H1 (cell line): ENCODE measurements around the gene VPS35L. TPM values are rescaled to one million over a fixed set of nuclear protein-coding genes. Genes with fewer than 3 reads are reported as not detected.

Experiments
- CTCF ChIA-PET: fragments of 300-600 bp; sonication (Branson Sonifier 250); formaldehyde crosslinking; loops from one replicate; lab custom pipeline; 2021; ENCODE audit not compliant: partially characterized antibody; lab: Charles Lee
- POLR2A ChIA-PET: fragments of 300-600 bp; sonication (Branson Sonifier 250); formaldehyde crosslinking; loops from one replicate; lab custom pipeline; 2021; ENCODE audit warnings: inconsistent platforms; ENCODE audit not compliant: partially characterized antibody; lab: Charles Lee
- DNase-seq, 2 experiments: peaks; one replicate each; pipeline versions ENCODE4 v3.0.0 to v3.0.0-alpha.2; 2010 to 2022; ENCODE audit warnings: low spot score in 2 of 2, low read depth in 1 of 2, mixed read lengths in 1 of 2
- FAIRE-seq: peaks from 2 replicates; lab custom pipeline; 2011; peaks lifted over from hg19 to GRCh38; lab: Jason Lieb, UNC
- H2AFZ ChIP-seq: 2 replicates; pipeline ENCODE4 v1.8.1; 2012; ENCODE audit warnings: low read length, inconsistent platforms
- H2AK5ac ChIP-seq: 2 replicates; pipeline ENCODE4 v1.6.1; 2013; ENCODE audit warnings: low read depth, low read length
- H2BK120ac ChIP-seq: replicated peaks from 2 replicates; pipeline ENCODE3; 2013; ENCODE audit warnings: low read depth, low read length, inconsistent platforms
- H2BK12ac ChIP-seq: 2 replicates; pipeline ENCODE4 v1.6.1; 2013; ENCODE audit warnings: low read depth, low read length
- H2BK15ac ChIP-seq: 2 replicates; pipeline ENCODE4 v1.6.1; 2013; ENCODE audit warnings: low read length
- H2BK20ac ChIP-seq: 2 replicates; pipeline ENCODE4 v1.6.1; 2013; ENCODE audit warnings: low read length
- H2BK5ac ChIP-seq: 2 replicates; pipeline ENCODE4 v1.6.1; 2013; ENCODE audit warnings: low read depth, low read length
- H3K14ac ChIP-seq: 2 replicates; pipeline ENCODE4 v1.6.1; 2013; ENCODE audit warnings: inconsistent platforms; ENCODE audit not compliant: insufficient read length
- H3K18ac ChIP-seq: 2 replicates; pipeline ENCODE4 v1.6.1; 2013; ENCODE audit warnings: low read length; ENCODE audit errors: extremely low read depth
- H3K23ac ChIP-seq: 2 replicates; pipeline ENCODE4 v1.6.1; 2013; ENCODE audit warnings: inconsistent platforms; ENCODE audit not compliant: insufficient read length
- H3K23me2 ChIP-seq: 2 replicates; pipeline ENCODE4 v1.6.1; 2013; ENCODE audit warnings: low read depth, low read length
- H3K27ac ChIP-seq: 2 replicates; pipeline ENCODE4 v1.6.1; 2011; ENCODE audit warnings: low read depth, low read length, inconsistent platforms
- H3K27me3 ChIP-seq, 4 experiments: replicated peaks in 1 of 4; 1 replicate in 1 of 4; 2 replicates in 3 of 4; pipeline versions ENCODE4 v1.6.1 to v1.8.1; 2011 to 2013; ENCODE audit warnings: low read length in 3 of 4, mild to moderate bottlenecking in 3 of 4, inconsistent platforms in 2 of 4, mixed read lengths in 2 of 4, moderate library complexity in 1 of 4; ENCODE audit not compliant: control insufficient read depth in 3 of 4, insufficient read depth in 3 of 4; ENCODE audit errors: extremely low read depth in 1 of 4
- H3K36me3 ChIP-seq, 4 experiments: 2 replicates each; pipeline versions ENCODE4 v1.6.1 to v1.8.1; 2011 to 2013; ENCODE audit warnings: mild to moderate bottlenecking in 4 of 4, low read length in 3 of 4, moderate library complexity in 2 of 4, control low read depth in 1 of 4, inconsistent platforms in 1 of 4; ENCODE audit not compliant: insufficient read depth in 4 of 4, control insufficient read depth in 2 of 4
- H3K4ac ChIP-seq: replicated peaks from 2 replicates; pipeline ENCODE3; 2013; ENCODE audit warnings: low read length, low read depth, mixed read lengths, inconsistent platforms; ENCODE audit not compliant: insufficient read length
- H3K4me1 ChIP-seq, 4 experiments: replicated peaks in 1 of 4; 1 replicate in 1 of 4; 2 replicates in 3 of 4; pipeline versions ENCODE4 v1.6.1 to v1.8.1; 2011 to 2013; ENCODE audit warnings: low read length in 3 of 4, inconsistent platforms in 2 of 4, mixed read lengths in 1 of 4; ENCODE audit not compliant: insufficient read depth in 4 of 4, control insufficient read depth in 3 of 4
- H3K4me2 ChIP-seq, 2 experiments: 2 replicates each; pipeline versions ENCODE4 v1.6.1 to v1.8.1; 2011 to 2013; ENCODE audit warnings: low read depth in 2 of 2, low read length in 2 of 2, control low read depth in 1 of 2, inconsistent platforms in 1 of 2, mild to moderate bottlenecking in 1 of 2; ENCODE audit not compliant: insufficient read depth in 1 of 2
- H3K4me3 ChIP-seq, 4 experiments: fragments of 200-600, 300-600 bp in 1 of 4; sonication (generic), shearing (Covaris generic), sonication (Bioruptor Twin) in 1 of 4; 2 replicates each; pipeline versions ENCODE4 v1.5.1 to v1.8.1; 2011 to 2016; ENCODE audit warnings: low read length in 4 of 4, low read depth in 3 of 4, control low read depth in 2 of 4, inconsistent platforms in 2 of 4, mild to moderate bottlenecking in 2 of 4, mixed read lengths in 1 of 4, moderate library complexity in 1 of 4; ENCODE audit not compliant: insufficient read depth in 2 of 4; ENCODE audit errors: extremely low read depth in 1 of 4
- H3K56ac ChIP-seq: replicated peaks from 2 replicates; pipeline ENCODE3; 2013; ENCODE audit warnings: low read depth, mild to moderate bottlenecking, mixed read lengths, low read length, inconsistent platforms; ENCODE audit not compliant: insufficient read length
- H3K79me1 ChIP-seq: 2 replicates; pipeline ENCODE4 v1.6.1; 2013; ENCODE audit warnings: low read depth, low read length, control low read depth
- H3K79me2 ChIP-seq, 2 experiments: 2 replicates each; pipeline versions ENCODE4 v1.6.1 to v1.8.1; 2012 to 2013; ENCODE audit warnings: low read length in 2 of 2, mild to moderate bottlenecking in 2 of 2, inconsistent platforms in 1 of 2; ENCODE audit not compliant: insufficient read depth in 2 of 2, control insufficient read depth in 1 of 2
- H3K9ac ChIP-seq, 4 experiments: replicated peaks in 1 of 4; 1 replicate in 1 of 4; 2 replicates in 3 of 4; pipeline versions ENCODE4 v1.6.1 to v1.8.1; 2011 to 2013; ENCODE audit warnings: low read depth in 3 of 4, low read length in 3 of 4, control low read depth in 2 of 4, mild to moderate bottlenecking in 2 of 4, moderate library complexity in 2 of 4, inconsistent platforms in 1 of 4; ENCODE audit errors: extremely low read depth in 1 of 4
- H3K9me3 ChIP-seq, 2 experiments: 2 replicates each; pipeline versions ENCODE4 v1.6.1 to v1.8.1; 2012 to 2013; ENCODE audit warnings: mild to moderate bottlenecking in 2 of 2, moderate library complexity in 2 of 2, control low read depth in 1 of 2, inconsistent platforms in 1 of 2, low read depth in 1 of 2, low read length in 1 of 2, mixed read lengths in 1 of 2; ENCODE audit not compliant: insufficient read depth in 2 of 2
- H4K20me1 ChIP-seq, 2 experiments: replicated peaks in 1 of 2; 2 replicates each; pipeline versions ENCODE3 to v1.8.1; 2011 to 2013; ENCODE audit warnings: inconsistent platforms in 2 of 2, low read length in 2 of 2, mild to moderate bottlenecking in 1 of 2; ENCODE audit not compliant: insufficient read depth in 2 of 2, control insufficient read depth in 1 of 2
- H4K5ac ChIP-seq: 2 replicates; pipeline ENCODE4 v1.6.1; 2013; ENCODE audit warnings: low read length, low read depth, mixed read lengths, inconsistent platforms; ENCODE audit not compliant: insufficient read length
- H4K8ac ChIP-seq: 2 replicates; pipeline ENCODE4 v1.8.0; 2013; ENCODE audit warnings: mild to moderate bottlenecking, moderate library complexity, low read length, inconsistent platforms; ENCODE audit not compliant: insufficient read depth; ENCODE audit errors: extremely low read depth
- H4K91ac ChIP-seq: replicated peaks from 2 replicates; pipeline ENCODE3; 2013; ENCODE audit warnings: low read length, mixed read lengths, inconsistent platforms; ENCODE audit not compliant: insufficient read length
- BACH1 ChIP-seq: IDR thresholded peaks from 2 replicates; pipeline ENCODE4 v1.6.1; 2012; ENCODE audit warnings: low read length, improper control_type of control experiment
- CEBPB ChIP-seq: IDR thresholded peaks from 2 replicates; pipeline ENCODE4 v1.6.1; 2012; ENCODE audit warnings: low read depth, low read length
- CHD1 ChIP-seq: IDR thresholded peaks from 2 replicates; pipeline ENCODE4 v1.6.1; 2012; ENCODE audit warnings: low read depth, low read length, improper control_type of control experiment
- EGR1 ChIP-seq: IDR thresholded peaks from 2 replicates; pipeline ENCODE4 v1.6.1; 2011; ENCODE audit warnings: low read depth, low read length, borderline replicate concordance
- KDM1A ChIP-seq: fragments of 200-600, 300-600 bp; sonication (generic); IDR thresholded peaks from 2 replicates; pipeline ENCODE4 v1.7.1; 2016; ENCODE audit warnings: mild to moderate bottlenecking, low read length, borderline replicate concordance
- RFX5 ChIP-seq: IDR thresholded peaks from 2 replicates; pipeline ENCODE4 v1.6.1; 2011; ENCODE audit warnings: low read depth, low read length, improper control_type of control experiment, borderline replicate concordance
- SP2 ChIP-seq: IDR thresholded peaks from 2 replicates; pipeline ENCODE4 v1.6.1; 2012; ENCODE audit warnings: mild to moderate bottlenecking, low read length, inconsistent platforms
- SRF ChIP-seq: IDR thresholded peaks from 2 replicates; pipeline ENCODE4 v1.6.1; 2011; ENCODE audit warnings: mild to moderate bottlenecking, low read depth, low read length, moderate library complexity
- WGBS, 2 experiments: shearing (Covaris generic) in 1 of 2; methylation state at CpG; one replicate each; pipeline versions ENCODE4 v1.1.6 to v1.1.7; 2013 to 2015; ENCODE audit warnings: low lambda C conversion rate in 2 of 2, mixed read lengths in 2 of 2, inconsistent platforms in 1 of 2, low coverage in 1 of 2, missing lambda C conversion rate in 1 of 2; ENCODE audit not compliant: insufficient replicate concordance in 2 of 2, insufficient coverage in 1 of 2, insufficient read length in 1 of 2; ENCODE audit errors: extremely low coverage in 1 of 2, missing lambda C conversion rate in 1 of 2; 5-methylcytosine and 5-hydroxymethylcytosine counted together
- polyA plus RNA-seq, 7 experiments: library from polyadenylated mRNA; depleted of rRNA in 3 of 7; stranded (reverse) in 5 of 7; unstranded in 2 of 7; fragments of >200 nt in 5 of 7; fragments of 200-250 nt in 2 of 7; gene quantifications; 1 replicate in 5 of 7; 2 replicates in 1 of 7; 4 replicates in 1 of 7; pipeline versions ENCODE4 v1.2.1 to v1.2.3, GENCODE V29; 2011 to 2013; ENCODE audit warnings: missing spikeins in 2 of 7, mixed read lengths in 2 of 7
- total RNA-seq: library from RNA; stranded (reverse); fragmentation: NEBNext Ultra II Directional; extraction: Animal tissue kit (Norgen Biotek cat#: 25700); gene quantifications from 2 replicates; pipeline ENCODE4 v1.2.1, GENCODE V29; 2021
- TF ChIP-seq, protein P1 (sequence below): IDR thresholded peaks from 2 replicates; pipeline ENCODE4 v1.6.1; 2012; ENCODE audit warnings: inconsistent platforms
- TF ChIP-seq, protein P2 (sequence below): IDR thresholded peaks from 2 replicates; pipeline ENCODE4 v1.6.1; 2011; ENCODE audit warnings: low read depth, mild to moderate bottlenecking, low read length; ENCODE audit not compliant: insufficient read depth
- TF ChIP-seq, protein P3 (sequence below): IDR thresholded peaks from 2 replicates; pipeline ENCODE4 v1.6.1; 2012; ENCODE audit warnings: inconsistent platforms

The VPS35L gene
- total and polyA plus RNA-seq, 2 of the 8 experiments (the other 6 are each of a cell fraction or from before 2014, with no cell fraction given), result 31.5 to 57.1 TPM

DNA sequence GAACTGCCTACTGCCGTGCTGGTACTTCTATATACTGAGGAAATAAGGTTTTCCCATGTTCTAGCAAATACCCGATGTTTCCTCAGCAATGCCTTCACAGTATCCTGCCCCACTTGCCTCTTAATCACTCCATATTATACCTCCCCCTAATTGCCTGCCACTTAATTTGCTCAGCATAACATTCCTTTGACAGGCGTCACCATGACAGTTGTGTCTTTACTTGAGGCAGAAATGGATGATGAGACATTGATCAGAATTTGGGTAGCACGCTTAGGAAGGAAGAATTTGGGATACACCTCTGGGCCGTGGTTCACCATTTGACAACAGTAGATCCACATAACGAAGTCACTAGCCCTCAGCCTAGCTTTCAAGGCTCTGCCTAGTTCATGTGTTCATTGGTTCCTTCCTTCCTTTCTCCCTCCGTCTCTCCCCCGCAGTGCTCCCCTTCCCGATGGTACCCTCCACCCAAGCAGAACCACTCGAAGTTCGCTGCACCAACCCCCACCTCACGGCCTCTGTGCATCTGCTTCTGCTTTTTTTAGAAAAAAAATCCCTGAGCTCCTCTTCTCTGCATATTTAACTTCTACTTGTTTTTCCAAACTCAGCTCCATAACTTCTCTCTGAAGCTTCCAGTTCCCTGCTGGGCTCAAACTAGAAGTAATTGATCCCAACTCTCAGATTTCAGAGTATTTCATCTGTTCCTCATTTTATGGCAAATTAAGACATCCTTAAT is 182.0 kb downstream of the VPS35L start:
- ChIA-PET CTCF (no interaction called here), POLR2A (interaction anchor here (1.5 kb wide), 1 partner anchor 15 kb away, joined by 3 read pairs; no protein-coding TSS in a partner anchor)
- 86% methylated on average over 12 of the region's 12 CpGs; no CpG with 5 or more reads in 1 of the 2 experiments for WGBS, 2 experiments
- no peak overlapping the region for H2AFZ ChIP-seq
- H3K4me2 ChIP-seq, result no peak overlapping the region
- FAIRE-seq (no peak), DNase-seq (no peak)
- no peak overlapping the region for H3K4me3 ChIP-seq
- H2AK5ac ChIP-seq, result no peak overlapping the region
- no peak overlapping the region for H4K91ac ChIP-seq
- H3K79me2 ChIP-seq, result no peaks in the 10 kb centered on the region
- peaks cover 0 to 2% of the 10 kb centered on the region in 2 experiments for H4K20me1 ChIP-seq
- no peak overlapping the region for H2BK15ac ChIP-seq
- H4K8ac ChIP-seq, result no peak overlapping the region
- H2BK120ac ChIP-seq, result no peak overlapping the region
- no peaks in the 10 kb centered on the region for H3K23me2 ChIP-seq
- no peaks in the 10 kb centered on the region for H3K9me3 ChIP-seq
- 0 out of 7 replicates have a peak, but pooled peaks cover 0 to 4% (median 2%) of the 10 kb centered on the region in 4 experiments for H3K4me1 ChIP-seq
- H3K4ac ChIP-seq, result no peak overlapping the region
- no peak overlapping the region for H3K56ac ChIP-seq
- H3K79me1 ChIP-seq, result no peaks in the 10 kb centered on the region
- H3K27me3 ChIP-seq, result no peaks in the 10 kb centered on the region
- no peak overlapping the region for H4K5ac ChIP-seq
- no peak overlapping the region for H3K18ac ChIP-seq
- no peak overlapping the region for H2BK5ac ChIP-seq
- H2BK20ac ChIP-seq, result no peak overlapping the region
- H3K36me3 ChIP-seq, result peaks cover 0 to 4% (median 0%) of the 10 kb centered on the region in 4 experiments; a peak in 1 of 8 replicates
- H3K23ac ChIP-seq, result no peak overlapping the region
- H3K14ac ChIP-seq, result no peak overlapping the region
- no peak overlapping the region for H2BK12ac ChIP-seq
- no peak overlapping the region for H3K27ac ChIP-seq
- H3K9ac ChIP-seq, result no peak overlapping the region
- TF ChIP-seq SP2 (no peak), BACH1 (no peak), SRF (no peak), RFX5 (no peak), KDM1A (no peak), CEBPB (no peak), EGR1 (no peak), CHD1 (no peak)
- TF ChIP-seq, protein P1, sequence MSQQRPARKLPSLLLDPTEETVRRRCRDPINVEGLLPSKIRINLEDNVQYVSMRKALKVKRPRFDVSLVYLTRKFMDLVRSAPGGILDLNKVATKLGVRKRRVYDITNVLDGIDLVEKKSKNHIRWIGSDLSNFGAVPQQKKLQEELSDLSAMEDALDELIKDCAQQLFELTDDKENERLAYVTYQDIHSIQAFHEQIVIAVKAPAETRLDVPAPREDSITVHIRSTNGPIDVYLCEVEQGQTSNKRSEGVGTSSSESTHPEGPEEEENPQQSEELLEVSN, result no peak
- TF ChIP-seq, protein P2, sequence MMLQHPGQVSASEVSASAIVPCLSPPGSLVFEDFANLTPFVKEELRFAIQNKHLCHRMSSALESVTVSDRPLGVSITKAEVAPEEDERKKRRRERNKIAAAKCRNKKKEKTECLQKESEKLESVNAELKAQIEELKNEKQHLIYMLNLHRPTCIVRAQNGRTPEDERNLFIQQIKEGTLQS, result no peak
- TF ChIP-seq, protein P3, sequence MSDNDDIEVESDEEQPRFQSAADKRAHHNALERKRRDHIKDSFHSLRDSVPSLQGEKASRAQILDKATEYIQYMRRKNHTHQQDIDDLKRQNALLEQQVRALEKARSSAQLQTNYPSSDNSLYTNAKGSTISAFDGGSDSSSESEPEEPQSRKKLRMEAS, result no peak
